ENCODE measurements around the gene CEP104. TPM values are rescaled to one million over a fixed set of nuclear protein-coding genes. Genes with fewer than 3 reads are reported as not detected.

The CEP104 gene
- total and polyA plus RNA-seq, 2 experiments from 2014 or later, result 12.3 to 29.8 TPM

DNA sequence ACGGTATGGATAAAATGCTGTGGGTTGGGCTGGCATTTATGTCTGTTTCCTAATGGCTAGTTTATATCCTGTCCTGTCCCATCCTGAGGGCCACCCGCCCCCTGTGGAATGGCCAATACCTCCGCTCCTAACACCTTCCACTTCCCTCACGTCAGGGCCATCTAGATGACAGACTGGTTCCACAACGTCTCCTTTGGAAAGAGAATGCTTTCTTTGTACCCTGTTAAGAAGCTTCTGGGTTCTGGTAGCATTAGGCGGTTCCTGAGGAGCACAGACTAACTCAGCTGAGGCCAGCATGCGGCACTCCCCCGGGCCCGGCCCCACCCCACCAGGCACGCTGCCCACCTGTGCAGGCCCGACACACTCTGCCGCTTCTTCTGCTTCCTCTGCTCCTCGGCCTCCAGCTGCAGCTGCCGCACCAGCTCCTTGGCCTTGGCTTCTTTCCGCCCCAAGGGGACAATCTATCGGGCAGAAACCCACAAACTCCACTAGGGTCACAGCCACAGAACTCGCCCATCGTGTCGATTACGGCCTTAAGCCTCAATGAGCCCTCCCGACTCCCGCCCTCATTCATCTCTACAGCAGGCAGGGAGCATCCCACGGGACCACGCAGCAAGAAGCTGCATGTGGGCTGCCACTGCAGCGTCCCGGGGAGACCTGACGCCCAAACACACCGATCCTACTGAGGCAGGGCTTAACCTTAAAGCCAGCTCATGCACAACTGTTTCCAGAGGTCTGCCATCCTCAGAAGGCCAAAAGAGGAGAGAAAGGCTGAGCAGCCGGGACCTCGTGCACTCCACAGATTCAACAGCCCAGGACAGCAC is 73.1 kb downstream of the CEP104 start:
- Histone ChIP-seq H3K9ac (no peak overlapping the region), H3K36me3 (ENCODE audit: low read depth) (peaks cover 26% of the 10 kb centered on the region), H2AFZ (no peak overlapping the region), H3K27me3 (replicated peaks; ENCODE audit: insufficient read depth) (no peaks in the 10 kb centered on the region), H3K27ac (no peak overlapping the region), H3K4me1 (ENCODE audit: insufficient read depth) (no peaks in the 10 kb centered on the region), H3F3A (ENCODE audit: insufficient read depth) (no peaks in the 10 kb centered on the region), H3K9me3 (ENCODE audit: low read depth) (no peaks in the 10 kb centered on the region), H3K4me3 (no peak overlapping the region), H4K20me1 (ENCODE audit: insufficient read depth) (no peaks in the 10 kb centered on the region), H3K9me2 (ENCODE audit: insufficient read depth) (no peaks in the 10 kb centered on the region), H3K79me2 (ENCODE audit: insufficient read depth) (peaks cover 19% of the 10 kb centered on the region), H3K4me2 (ENCODE audit: unreplicated experiment) (no peak overlapping the region)
- no peak for TF ChIP-seq EZH2 (IDR thresholded peaks at IDR 0.05; ENCODE audit: insufficient read depth, poor library complexity, severe bottlenecking)
- TF ChIP-seq EZH2phosphoT487 (IDR thresholded peaks at IDR 0.05; ENCODE audit: insufficient read depth, low read depth), result no peak
- in situ Hi-C loops (cut with MboI), result no loop called here
- WGBS, 2 experiments (ENCODE audit: low coverage in 1 of 2, low lambda C conversion rate in 2 of 2, missing lambda C conversion rate in 2 of 2), result 98% methylated on average over 30 of the region's 30 CpGs
- DNase-seq, result no peak

DNA sequence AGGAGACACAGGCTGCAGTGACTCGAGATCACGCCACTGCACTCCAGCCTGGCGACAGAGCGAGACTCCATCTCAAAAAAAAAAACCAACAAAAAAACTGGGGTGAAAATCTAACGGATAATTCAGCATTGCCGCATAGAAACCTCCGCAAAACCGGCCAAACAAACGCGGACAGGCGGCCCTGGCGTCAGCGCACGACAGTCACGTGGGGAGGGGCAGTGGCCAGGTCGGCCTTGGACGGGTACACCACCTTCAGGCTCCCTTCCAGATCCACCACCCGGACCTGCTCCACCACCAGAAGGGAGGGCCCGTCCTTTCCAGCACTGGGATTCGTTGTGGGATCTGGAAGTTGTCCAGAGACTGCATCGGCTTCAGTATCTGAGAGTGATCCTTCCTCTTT is 76.1 kb downstream of the CEP104 start:
- no peak for DNase-seq
- TF ChIP-seq EZH2 (IDR thresholded peaks at IDR 0.05; ENCODE audit: insufficient read depth, poor library complexity, severe bottlenecking) (no peak), EZH2phosphoT487 (IDR thresholded peaks at IDR 0.05; ENCODE audit: insufficient read depth, low read depth) (no peak)
- Histone ChIP-seq H3K27ac (no peak overlapping the region), H3F3A (ENCODE audit: insufficient read depth) (no peaks in the 10 kb centered on the region), H3K4me2 (ENCODE audit: unreplicated experiment) (no peak overlapping the region), H3K9ac (no peak overlapping the region), H2AFZ (no peak overlapping the region), H3K9me2 (ENCODE audit: insufficient read depth) (no peaks in the 10 kb centered on the region), H3K4me3 (no peak overlapping the region), H3K4me1 (ENCODE audit: insufficient read depth) (no peaks in the 10 kb centered on the region), H4K20me1 (ENCODE audit: insufficient read depth) (no peaks in the 10 kb centered on the region), H3K36me3 (ENCODE audit: low read depth) (peaks cover 20% of the 10 kb centered on the region), H3K27me3 (replicated peaks; ENCODE audit: insufficient read depth) (no peaks in the 10 kb centered on the region), H3K79me2 (ENCODE audit: insufficient read depth) (no peaks in the 10 kb centered on the region), H3K9me3 (ENCODE audit: low read depth) (no peaks in the 10 kb centered on the region)
- WGBS, 2 experiments (ENCODE audit: low coverage in 1 of 2, low lambda C conversion rate in 2 of 2, missing lambda C conversion rate in 2 of 2), result 91% methylated on average over 19 to 21 of the region's 21 CpGs
- in situ Hi-C loops (cut with MboI), result no loop called here

GRCh38 chr1:3779912-3780416 is 77.0 kb downstream of the CEP104 start:
- Histone ChIP-seq H3K9ac (no peak overlapping the region), H3K9me2 (ENCODE audit: insufficient read depth) (no peaks in the 10 kb centered on the region), H3K36me3 (ENCODE audit: low read depth) (peaks cover 18% of the 10 kb centered on the region), H3K79me2 (ENCODE audit: insufficient read depth) (no peaks in the 10 kb centered on the region), H3K27ac (no peak overlapping the region), H2AFZ (no peak overlapping the region), H3K9me3 (ENCODE audit: low read depth) (no peaks in the 10 kb centered on the region), H3K4me1 (ENCODE audit: insufficient read depth) (no peaks in the 10 kb centered on the region), H4K20me1 (ENCODE audit: insufficient read depth) (no peaks in the 10 kb centered on the region), H3K4me2 (ENCODE audit: unreplicated experiment) (no peak overlapping the region), H3F3A (ENCODE audit: insufficient read depth) (no peaks in the 10 kb centered on the region), H3K27me3 (replicated peaks; ENCODE audit: insufficient read depth) (no peaks in the 10 kb centered on the region), H3K4me3 (no peak overlapping the region)
- no peak for DNase-seq
- TF ChIP-seq EZH2phosphoT487 (IDR thresholded peaks at IDR 0.05; ENCODE audit: insufficient read depth, low read depth), result no peak
- no peak for TF ChIP-seq EZH2 (IDR thresholded peaks at IDR 0.05; ENCODE audit: insufficient read depth, poor library complexity, severe bottlenecking)
- WGBS, 2 experiments (ENCODE audit: low coverage in 1 of 2, low lambda C conversion rate in 2 of 2, missing lambda C conversion rate in 2 of 2), result 90 to 93% methylated on average over 20 of the region's 20 CpGs
- in situ Hi-C loops (cut with MboI), result no loop called here

GRCh38 chr1:3779265-3779911 is 77.6 kb downstream of the CEP104 start:
- in situ Hi-C loops (cut with MboI), result no loop called here
- Histone ChIP-seq H3K4me3 (no peak overlapping the region), H3K4me2 (ENCODE audit: unreplicated experiment) (no peak overlapping the region), H3K4me1 (ENCODE audit: insufficient read depth) (no peaks in the 10 kb centered on the region), H3K9me2 (ENCODE audit: insufficient read depth) (no peaks in the 10 kb centered on the region), H2AFZ (no peak overlapping the region), H3K27ac (no peak overlapping the region), H3K36me3 (ENCODE audit: low read depth) (peaks cover 18% of the 10 kb centered on the region), H3K27me3 (replicated peaks; ENCODE audit: insufficient read depth) (no peaks in the 10 kb centered on the region), H3K9ac (no peak overlapping the region), H4K20me1 (ENCODE audit: insufficient read depth) (no peaks in the 10 kb centered on the region), H3F3A (ENCODE audit: insufficient read depth) (no peaks in the 10 kb centered on the region), H3K79me2 (ENCODE audit: insufficient read depth) (no peaks in the 10 kb centered on the region), H3K9me3 (ENCODE audit: low read depth) (no peaks in the 10 kb centered on the region)
- DNase-seq, result no peak
- WGBS, 2 experiments (ENCODE audit: low coverage in 1 of 2, low lambda C conversion rate in 2 of 2, missing lambda C conversion rate in 2 of 2), result 78 to 84% methylated on average over 22 to 23 of the region's 23 CpGs
- TF ChIP-seq EZH2phosphoT487 (IDR thresholded peaks at IDR 0.05; ENCODE audit: insufficient read depth, low read depth) (no peak), EZH2 (IDR thresholded peaks at IDR 0.05; ENCODE audit: insufficient read depth, poor library complexity, severe bottlenecking) (no peak)
